T-helper 1 cell (primary cell): ENCODE measurements around the gene GTF3C4.

Experiments used
- DNase-seq, 5 donors: peaks; one replicate each; pipeline ENCODE4 v3.0.0-alpha.2; 2012 to 2020

The GTF3C4 gene

GRCh38 chr9:132732326-132733259 lies 62.3 kb downstream of the GTF3C4 start:
- no peak for DNase-seq

- DNase-seq, result no peak
Observed at GRCh38 chr9:132733260-132733815, 63.1 kb downstream of the GTF3C4 start.

GRCh38 chr9:132739710-132740310 lies 69.5 kb downstream of the GTF3C4 start:
- DNase-seq, result no peak

GRCh38 chr9:132740526-132741309 lies 70.5 kb downstream of the GTF3C4 start:
- DNase-seq, result no peak

GRCh38 chr9:132742821-132743311 lies 72.6 kb downstream of the GTF3C4 start:
- DNase-seq, result no peak

- DNase-seq, result no peak
Observed at GRCh38 chr9:132743931-132744479, 73.7 kb downstream of the GTF3C4 start.
